RCC 7860 (cell line): Measurements from ENCODE around the gene CD300H.

ENCODE experiments used
- DNase-seq: peaks from one replicate; pipeline ENCODE4 v3.0.0-alpha.2; 2015; ENCODE audit warnings: low spot score
- FAIRE-seq: peaks from 2 replicates; lab custom pipeline; 2012; peaks lifted over from hg19 to GRCh38; lab: Jason Lieb, UNC

The CD300H gene

GRCh38 chr17:74552037-74552436, 15.3 kb downstream of the CD300H start:
- FAIRE-seq (no peak), DNase-seq (no peak)

GRCh38 chr17:74550602-74551001, 16.7 kb downstream of the CD300H start:
- DNase-seq: no peak
- FAIRE-seq: no peak

GRCh38 chr17:74549343-74549742, 18.0 kb downstream of the CD300H start:
- DNase-seq (no peak), FAIRE-seq (no peak)

GRCh38 chr17:74547736-74548135, 19.6 kb downstream of the CD300H start:
- DNase-seq: no peak
- FAIRE-seq: no peak

- DNase-seq (no peak), FAIRE-seq (no peak)
Observed at GRCh38 chr17:74547264-74547663, 20.0 kb downstream of the CD300H start.

- DNase-seq (no peak), FAIRE-seq (no peak)
Observed at GRCh38 chr17:74546586-74546985, 20.7 kb downstream of the CD300H start.

- no peak for DNase-seq
Observed at GRCh38 chr17:74545843-74546230, 21.5 kb downstream of the CD300H start, which contains the start of gene CD300C. Gene CD300C (minus strand): TSS chr17:74546115. CDS start chr17:74545782, 333 bp downstream.

GRCh38 chr17:74544991-74545842, 22.1 kb downstream of the CD300H start:
- DNase-seq (no peak), FAIRE-seq (no peak)

More at GRCh38 chr17:74545843-74546230, 21.5 kb downstream of the CD300H start, which contains the start of gene CD300C:
- FAIRE-seq: no peak

- FAIRE-seq (no peak), DNase-seq (no peak)
Observed at GRCh38 chr17:74543891-74544760, 23.2 kb downstream of the CD300H start.

- DNase-seq (no peak), FAIRE-seq (no peak)
Observed at GRCh38 chr17:74543406-74543805, 23.9 kb downstream of the CD300H start.

GRCh38 chr17:74542727-74543383, 24.5 kb downstream of the CD300H start:
- FAIRE-seq: no peak
- no peak for DNase-seq

- FAIRE-seq: no peak
- DNase-seq: no peak
Observed at GRCh38 chr17:74542166-74542565, 25.1 kb downstream of the CD300H start.

- FAIRE-seq: no peak
- no peak for DNase-seq
Observed at GRCh38 chr17:74541176-74542111, 25.9 kb downstream of the CD300H start.

- DNase-seq: no peak
- FAIRE-seq: no peak
Observed at GRCh38 chr17:74539281-74539820, 28.0 kb downstream of the CD300H start.

- DNase-seq: no peak
- no peak for FAIRE-seq
Observed at GRCh38 chr17:74536890-74537289, 30.4 kb downstream of the CD300H start.

GRCh38 chr17:74532115-74532514, 35.2 kb downstream of the CD300H start:
- FAIRE-seq: no peak
- no peak for DNase-seq

GRCh38 chr17:74531231-74531761, 36.0 kb downstream of the CD300H start, which contains the start of gene CD300LB:
Gene CD300LB (minus strand): TSS chr17:74531475. CDS start chr17:74531350, 125 bp downstream.
- DNase-seq: no peak
- no peak for FAIRE-seq

- FAIRE-seq (no peak), DNase-seq (no peak)
Observed at GRCh38 chr17:74530831-74531150, 36.5 kb downstream of the CD300H start.

GRCh38 chr17:74529243-74529642, 38.1 kb downstream of the CD300H start:
- FAIRE-seq (no peak), DNase-seq (no peak)
